Naive thymus-derived CD4-positive, alpha-beta T cell (primary cell): ENCODE measurements around the gene ERFE. TPM values are rescaled to one million over a fixed set of nuclear protein-coding genes. Genes with fewer than 3 reads are reported as not detected.

Experiments
- ATAC-seq: fragments of 150-1000 bp; cut with Tn5 transposase; 2 replicates; pipeline ENCODE4 v1.10.0; 2021; ENCODE audit warnings: mild to moderate bottlenecking, moderate library complexity
- CTCF ChIA-PET: fragments of 350-600 bp; sonication (Branson Sonifier 250); formaldehyde crosslinking; loops from one replicate; lab custom pipeline; 2021; ENCODE audit warnings: antibody characterized with exemption; lab: Charles Lee
- POLR2A ChIA-PET: fragments of 350-600 bp; sonication (Branson Sonifier 250); formaldehyde crosslinking; loops from one replicate; lab custom pipeline; 2021; ENCODE audit warnings: antibody characterized with exemption, inconsistent platforms; lab: Charles Lee
- DNase-seq, 9 donors: peaks; one replicate each; pipeline versions ENCODE4 v3.0.0 to v3.0.0-alpha.2; 2020 to 2022; ENCODE audit warnings: mixed read lengths in 1 of 9
- H3K27ac ChIP-seq: one replicate; pipeline ENCODE4 v1.7.0; 2013; ENCODE audit warnings: mild to moderate bottlenecking, low read depth, low read length, moderate library complexity
- H3K27me3 ChIP-seq, 2 donors: one replicate each; pipeline ENCODE4 v1.7.0; 2013; ENCODE audit warnings: low read length in 2 of 2, mild to moderate bottlenecking in 2 of 2, moderate library complexity in 2 of 2; ENCODE audit not compliant: control insufficient read depth in 2 of 2, insufficient read depth in 2 of 2
- H3K36me3 ChIP-seq, 3 experiments: 1 replicate in 2 of 3; 2 replicates in 1 of 3; pipeline ENCODE4 v1.7.0; 2013; ENCODE audit warnings: low read length in 3 of 3, mild to moderate bottlenecking in 3 of 3, moderate library complexity in 1 of 3; ENCODE audit not compliant: insufficient read depth in 3 of 3, control insufficient read depth in 2 of 3
- H3K4me1 ChIP-seq, 2 donors: one replicate each; pipeline ENCODE4 v1.7.0; 2013; ENCODE audit warnings: low read length in 2 of 2, mild to moderate bottlenecking in 2 of 2, moderate library complexity in 1 of 2; ENCODE audit not compliant: control insufficient read depth in 2 of 2, insufficient read depth in 2 of 2
- H3K4me3 ChIP-seq: 2 replicates; pipeline ENCODE4 v1.7.0; 2013; ENCODE audit warnings: mild to moderate bottlenecking, low read length
- H3K9me3 ChIP-seq, 3 experiments: 1 replicate in 2 of 3; 2 replicates in 1 of 3; pipeline ENCODE4 v1.7.0; 2013; ENCODE audit warnings: low read length in 3 of 3; ENCODE audit not compliant: control insufficient read depth in 2 of 3
- H3K27ac Mint-ChIP-seq, 9 donors: one replicate each; pipeline ENCODE4 v1.8.0; 2020 to 2022; ENCODE audit warnings: mixed read lengths in 9 of 9, mild to moderate bottlenecking in 8 of 9, moderate library complexity in 5 of 9, inconsistent platforms in 2 of 9
- H3K27me3 Mint-ChIP-seq, 5 donors: one replicate each; pipeline ENCODE4 v1.8.0; 2021 to 2022; ENCODE audit warnings: mixed read lengths in 5 of 5, mild to moderate bottlenecking in 1 of 5
- H3K36me3 Mint-ChIP-seq, 5 donors: one replicate each; pipeline ENCODE4 v1.8.0; 2020 to 2022; ENCODE audit warnings: mixed read lengths in 5 of 5, mild to moderate bottlenecking in 3 of 5, inconsistent platforms in 1 of 5
- H3K4me1 Mint-ChIP-seq, 7 donors: one replicate each; pipeline ENCODE4 v1.8.0; 2020 to 2022; ENCODE audit warnings: mixed read lengths in 7 of 7, mild to moderate bottlenecking in 3 of 7, inconsistent platforms in 1 of 7
- H3K4me3 Mint-ChIP-seq, 10 donors: one replicate each; pipeline ENCODE4 v1.8.0; 2020 to 2022; ENCODE audit warnings: mild to moderate bottlenecking in 10 of 10, mixed read lengths in 10 of 10, moderate library complexity in 6 of 10, inconsistent platforms in 2 of 10
- H3K9me3 Mint-ChIP-seq, 11 donors: one replicate each; pipeline ENCODE4 v1.8.0; 2020 to 2022; ENCODE audit warnings: mixed read lengths in 11 of 11, mild to moderate bottlenecking in 4 of 11, inconsistent platforms in 1 of 11, moderate library complexity in 1 of 11
- intact Hi-C, 2 donors: fragments of 100-400 bp; cut with micrococcal nuclease; formaldehyde crosslinking; loops; one replicate each; pipeline ENCODE4 v1.15.1; 2023
- polyA plus RNA-seq, 2 donors: library from polyadenylated mRNA; unstranded; fragments of 300-500 nt; fragmentation: Illumina TruSeq; gene quantifications; one replicate each; pipeline ENCODE4 v1.2.3, GENCODE V29; 2021
- total RNA-seq, 6 experiments: library from RNA in 5 of 6; stranded (reverse) in 5 of 6; gene quantifications; 1 replicate in 5 of 6; 2 replicates in 1 of 6; pipeline ENCODE4 v1.2.3 and lab custom pipeline; 2021 to 2026

Gene ERFE
- total and polyA plus RNA-seq, 7 experiments from 2014 or later = 0.29 to 0.31 TPM; not detected in 5

- Histone ChIP-seq H3K27ac (no peak overlapping the region), H3K4me3 (no peak overlapping the region), H3K9me3 (no peaks in the 10 kb centered on the region), H3K36me3 (no peaks in the 10 kb centered on the region), H3K27me3 (no peaks in the 10 kb centered on the region), H3K4me1 (peaks cover 0 to 6% of the 10 kb centered on the region in 2 donors)
- H3K4me3 Mint-ChIP-seq = no peak overlapping the region
- peaks cover 0 to 1% (median 0%) of the 10 kb centered on the region in 11 donors for H3K9me3 Mint-ChIP-seq
- H3K36me3 Mint-ChIP-seq = no peaks in the 10 kb centered on the region
- no peak for DNase-seq
- H3K4me1 Mint-ChIP-seq = peaks cover 0 to 8% (median 7%) of the 10 kb centered on the region in 7 donors
- POLR2A ChIA-PET = no interaction called here
- no peak overlapping the region for H3K27ac Mint-ChIP-seq
- CTCF ChIA-PET = no interaction called here
- ATAC-seq = no peak
- H3K27me3 Mint-ChIP-seq = no peaks in the 10 kb centered on the region
- intact Hi-C loops = no loop called here
Measured at GRCh38 chr2:238140040-238140439, 18.7 kb upstream of the ERFE start.

GRCh38 chr2:238140721-238141540, 17.8 kb upstream of the ERFE start:
- intact Hi-C loops = no loop called here
- no peaks in the 10 kb centered on the region for H3K9me3 ChIP-seq
- ChIA-PET CTCF (interaction anchor here (0.6 to 1.0 kb wide), 2 partner anchors 14 to 122 kb away, joined by 3 read pairs; no protein-coding TSS in a partner anchor), POLR2A (no interaction called here)
- Mint-ChIP-seq H3K9me3 (peaks cover 0 to 1% (median 0%) of the 10 kb centered on the region in 11 donors), H3K4me3 (no peak overlapping the region), H3K27me3 (no peaks in the 10 kb centered on the region), H3K36me3 (no peaks in the 10 kb centered on the region), H3K27ac (peak overlapping the region in 1 of 9 donors; percentile 73), H3K4me1 (peaks cover 0 to 8% (median 7%) of the 10 kb centered on the region in 7 donors)
- peaks cover 0 to 6% of the 10 kb centered on the region in 2 donors for H3K4me1 ChIP-seq
- no peaks in the 10 kb centered on the region for H3K27me3 ChIP-seq
- H3K36me3 ChIP-seq = no peaks in the 10 kb centered on the region
- DNase-seq (no peak), ATAC-seq (no peak)
- H3K27ac ChIP-seq = no peak overlapping the region
- H3K4me3 ChIP-seq = no peak overlapping the region

- Mint-ChIP-seq H3K4me3 (peak overlapping the region in 1 of 10 donors; percentile 13), H3K27ac (peak overlapping the region in 3 of 9 donors; percentile 62 to 73 (median 63)), H3K9me3 (peaks cover 0 to 1% (median 0%) of the 10 kb centered on the region in 11 donors), H3K4me1 (peaks cover 0 to 8% (median 7%) of the 10 kb centered on the region in 7 donors), H3K36me3 (no peaks in the 10 kb centered on the region), H3K27me3 (no peaks in the 10 kb centered on the region)
- CTCF ChIA-PET = interaction anchor here (0.6 to 1.0 kb wide), 2 partner anchors 13 to 121 kb away, joined by 3 read pairs; no protein-coding TSS in a partner anchor
- Histone ChIP-seq H3K27me3 (no peaks in the 10 kb centered on the region), H3K9me3 (no peaks in the 10 kb centered on the region), H3K4me3 (no peak overlapping the region), H3K4me1 (peaks cover 0 to 6% of the 10 kb centered on the region in 2 donors), H3K36me3 (no peaks in the 10 kb centered on the region), H3K27ac (no peak overlapping the region)
- POLR2A ChIA-PET = no interaction called here
- ATAC-seq (peak; percentile 47), DNase-seq (no peak)
- intact Hi-C loops = no loop called here
Measured at GRCh38 chr2:238141541-238142318, 17.0 kb upstream of the ERFE start.

- Mint-ChIP-seq H3K27me3 (no peaks in the 10 kb centered on the region), H3K9me3 (peaks cover 0 to 1% (median 0%) of the 10 kb centered on the region in 11 donors), H3K27ac (peak overlapping the region in 1 of 9 donors; percentile 73), H3K4me3 (no peak overlapping the region), H3K4me1 (peaks cover 0 to 8% (median 7%) of the 10 kb centered on the region in 7 donors), H3K36me3 (no peaks in the 10 kb centered on the region)
- ChIA-PET CTCF (interaction anchor here (1.0 kb wide), 1 partner anchor 120 kb away, joined by 3 read pairs; no protein-coding TSS in a partner anchor), POLR2A (no interaction called here)
- no peaks in the 10 kb centered on the region for H3K9me3 ChIP-seq
- H3K4me3 ChIP-seq = no peak overlapping the region
- H3K4me1 ChIP-seq = peaks cover 0 to 6% of the 10 kb centered on the region in 2 donors
- DNase-seq (no peak), ATAC-seq (no peak)
- intact Hi-C loops = no loop called here
- no peaks in the 10 kb centered on the region for H3K36me3 ChIP-seq
- no peak overlapping the region for H3K27ac ChIP-seq
- no peaks in the 10 kb centered on the region for H3K27me3 ChIP-seq
Measured at GRCh38 chr2:238142382-238143205, 16.2 kb upstream of the ERFE start.

GRCh38 chr2:238143239-238143951, 15.4 kb upstream of the ERFE start:
- ATAC-seq = no peak
- DNase-seq = no peak
- CTCF ChIA-PET = no interaction called here
- H3K4me3 ChIP-seq = no peak overlapping the region
- POLR2A ChIA-PET = no interaction called here
- H3K36me3 ChIP-seq = no peaks in the 10 kb centered on the region
- Mint-ChIP-seq H3K27me3 (no peaks in the 10 kb centered on the region), H3K4me3 (no peak overlapping the region), H3K4me1 (peaks cover 0 to 8% (median 7%) of the 10 kb centered on the region in 7 donors), H3K9me3 (peaks cover 0 to 1% (median 0%) of the 10 kb centered on the region in 11 donors), H3K27ac (no peak overlapping the region), H3K36me3 (no peaks in the 10 kb centered on the region)
- no peaks in the 10 kb centered on the region for H3K27me3 ChIP-seq
- H3K4me1 ChIP-seq = peaks cover 0 to 6% of the 10 kb centered on the region in 2 donors
- H3K27ac ChIP-seq = no peak overlapping the region
- no peaks in the 10 kb centered on the region for H3K9me3 ChIP-seq
- intact Hi-C loops = no loop called here
